BJ (cell line): Measurements from ENCODE around the gene JAM3. TPM values are rescaled to one million over a fixed set of nuclear protein-coding genes. Genes with fewer than 3 reads are reported as not detected.

Experiments
- CTCF ChIA-PET: fragments of 350-600 bp; formaldehyde crosslinking; extraction: SDS; loops from one replicate; lab custom pipeline; 2021; ENCODE audit warnings: antibody characterized with exemption, inconsistent platforms; lab: Yijun Ruan, JAX
- POLR2A ChIA-PET: fragments of 300-600 bp; sonication (Branson Sonifier 250); formaldehyde crosslinking; extraction: SDS; loops from one replicate; lab custom pipeline; 2021; ENCODE audit warnings: antibody characterized with exemption; lab: Charles Lee
- DNase-seq: peaks from one replicate; pipeline ENCODE4 v3.0.0-alpha.2; 2011; ENCODE audit warnings: low read depth
- H3K27me3 ChIP-seq: 2 replicates; pipeline ENCODE4 v1.6.0; 2011; ENCODE audit warnings: low read length; ENCODE audit not compliant: control insufficient read depth, insufficient read depth
- H3K36me3 ChIP-seq: 2 replicates; pipeline ENCODE4 v1.5.1; 2011; ENCODE audit warnings: low read length; ENCODE audit not compliant: control insufficient read depth, insufficient read depth
- H3K4me3 ChIP-seq: 2 replicates; pipeline ENCODE4 v1.5.1; 2011; ENCODE audit warnings: low read depth, mild to moderate bottlenecking, control low read depth, low read length
- polyA minus RNA-seq: library from RNA; depleted of rRNA, polyadenylated mRNA; stranded (reverse); fragments of >200 nt; gene quantifications from 2 replicates; pipeline ENCODE4 v1.2.3, GENCODE V29; 2011; rRNA and poly(A)+ RNA removed
- polyA plus RNA-seq: library from polyadenylated mRNA; depleted of rRNA; stranded (reverse); fragments of >200 nt; gene quantifications from 2 replicates; pipeline ENCODE4 v1.2.3, GENCODE V29; 2011; rRNA removed
- TF ChIP-seq, protein P1 (sequence below): IDR thresholded peaks from 2 replicates; pipeline ENCODE4 v1.5.1; 2011; ENCODE audit warnings: low read depth, mild to moderate bottlenecking, control low read depth, inconsistent platforms, low read length, moderate library complexity; ENCODE audit not compliant: insufficient read depth

The JAM3 gene
- polyA plus RNA-seq, result 41.2 and 42.3 TPM in 2 replicates
- polyA minus RNA-seq, result 22.1 and 25.9 TPM in 2 replicates

DNA sequence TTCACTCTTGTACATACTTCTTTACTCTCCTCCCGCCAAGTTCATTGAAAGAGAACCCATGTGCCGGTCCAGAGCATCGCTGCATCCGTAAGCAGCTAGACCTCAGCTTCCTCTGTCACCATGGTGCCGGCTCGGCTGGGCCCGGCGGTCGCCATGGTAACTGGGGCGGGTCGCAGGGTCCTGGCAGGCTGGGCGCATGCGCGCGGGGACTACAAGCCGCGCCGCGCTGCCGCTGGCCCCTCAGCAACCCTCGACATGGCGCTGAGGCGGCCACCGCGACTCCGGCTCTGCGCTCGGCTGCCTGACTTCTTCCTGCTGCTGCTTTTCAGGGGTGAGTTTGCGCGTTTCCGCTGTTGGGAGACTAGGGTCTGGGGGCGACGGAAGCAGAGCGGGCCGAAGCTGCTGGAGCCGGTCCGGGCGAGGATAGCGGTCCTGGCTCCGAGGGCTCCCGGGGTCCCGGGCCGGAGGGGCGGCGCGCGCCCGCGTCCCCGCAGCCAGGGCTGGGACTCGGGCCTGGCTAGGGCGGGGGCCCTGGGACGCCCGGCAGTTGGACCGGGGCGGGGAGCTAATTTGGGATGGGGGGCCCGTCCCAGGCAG is at the start of gene JAM3:
JAM3 (plus strand) TSS at position 244 of the 597 bp plus-strand sequence; CDS start at position 256, 12 bp downstream.
- peak; percentile 74 for DNase-seq
- ChIA-PET CTCF (interaction anchor here (1.0 to 2.4 kb wide), 6 partner anchors 13 to 71 kb away, joined by 3 to 7 read pairs (median 4); no protein-coding TSS in a partner anchor), POLR2A (interaction anchor here (0.6 kb wide), 1 partner anchor 65 kb away, joined by 3 read pairs; no protein-coding TSS in a partner anchor)
- TF ChIP-seq, protein P1, sequence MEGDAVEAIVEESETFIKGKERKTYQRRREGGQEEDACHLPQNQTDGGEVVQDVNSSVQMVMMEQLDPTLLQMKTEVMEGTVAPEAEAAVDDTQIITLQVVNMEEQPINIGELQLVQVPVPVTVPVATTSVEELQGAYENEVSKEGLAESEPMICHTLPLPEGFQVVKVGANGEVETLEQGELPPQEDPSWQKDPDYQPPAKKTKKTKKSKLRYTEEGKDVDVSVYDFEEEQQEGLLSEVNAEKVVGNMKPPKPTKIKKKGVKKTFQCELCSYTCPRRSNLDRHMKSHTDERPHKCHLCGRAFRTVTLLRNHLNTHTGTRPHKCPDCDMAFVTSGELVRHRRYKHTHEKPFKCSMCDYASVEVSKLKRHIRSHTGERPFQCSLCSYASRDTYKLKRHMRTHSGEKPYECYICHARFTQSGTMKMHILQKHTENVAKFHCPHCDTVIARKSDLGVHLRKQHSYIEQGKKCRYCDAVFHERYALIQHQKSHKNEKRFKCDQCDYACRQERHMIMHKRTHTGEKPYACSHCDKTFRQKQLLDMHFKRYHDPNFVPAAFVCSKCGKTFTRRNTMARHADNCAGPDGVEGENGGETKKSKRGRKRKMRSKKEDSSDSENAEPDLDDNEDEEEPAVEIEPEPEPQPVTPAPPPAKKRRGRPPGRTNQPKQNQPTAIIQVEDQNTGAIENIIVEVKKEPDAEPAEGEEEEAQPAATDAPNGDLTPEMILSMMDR, result no peak
- no peaks in the 10 kb centered on the region for H3K36me3 ChIP-seq
- peaks cover 10% of the 10 kb centered on the region for H3K27me3 ChIP-seq
- H3K4me3 ChIP-seq, result peak within 1 kb of the TSS; percentile 87

DNA sequence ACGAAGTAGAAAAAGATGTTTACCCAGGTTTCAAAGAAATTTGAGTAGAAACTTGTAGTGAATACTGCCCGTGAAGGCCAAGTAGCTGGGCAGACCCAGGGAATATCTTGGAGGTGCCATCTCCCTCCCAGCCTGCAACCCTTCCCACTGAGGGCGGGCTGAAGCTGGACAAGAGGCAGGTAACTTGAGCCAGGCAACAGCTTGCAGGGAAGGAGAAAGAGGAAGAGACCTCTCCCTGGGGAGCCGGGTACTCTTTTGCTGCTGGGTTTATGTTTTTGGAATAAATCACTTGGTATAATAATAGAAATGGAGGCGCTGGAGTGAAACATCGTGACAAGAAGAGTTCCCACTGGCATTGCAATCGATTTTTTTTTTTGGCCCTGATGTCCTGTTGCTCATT is 49.4 kb upstream of the JAM3 start:
- POLR2A ChIA-PET, result no interaction called here

DNA sequence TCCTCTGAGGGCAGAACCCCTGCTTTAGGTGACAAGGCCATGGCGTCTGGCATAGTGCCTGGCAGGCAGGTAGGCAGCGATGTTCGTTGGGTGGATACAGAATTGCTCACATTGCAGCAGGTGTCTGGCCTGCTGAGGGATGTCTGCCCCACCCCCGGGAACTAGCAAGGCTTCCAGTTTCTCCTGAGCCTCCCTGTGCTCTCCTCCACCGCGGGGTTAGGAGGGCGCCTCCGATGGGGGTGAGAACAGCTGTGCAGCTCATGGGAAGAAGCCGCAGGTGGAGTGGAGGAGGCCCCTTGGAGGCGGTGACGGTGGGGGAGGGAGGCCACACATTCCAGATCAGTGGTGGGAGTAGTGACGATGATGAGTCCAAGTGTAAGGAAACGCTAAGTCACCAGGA is 48.3 kb upstream of the JAM3 start:
- POLR2A ChIA-PET, result no interaction called here

More for the DNA sequence above, 49.4 kb upstream of the JAM3 start:
- Histone ChIP-seq H3K27me3 (peaks cover 2% of the 10 kb centered on the region; the same call in 1 of the 2 replicates), H3K36me3 (no peaks in the 10 kb centered on the region), H3K4me3 (no peak overlapping the region)
- CTCF ChIA-PET, result no interaction called here
- no peak for DNase-seq
- TF ChIP-seq, protein P1, result no peak

DNA sequence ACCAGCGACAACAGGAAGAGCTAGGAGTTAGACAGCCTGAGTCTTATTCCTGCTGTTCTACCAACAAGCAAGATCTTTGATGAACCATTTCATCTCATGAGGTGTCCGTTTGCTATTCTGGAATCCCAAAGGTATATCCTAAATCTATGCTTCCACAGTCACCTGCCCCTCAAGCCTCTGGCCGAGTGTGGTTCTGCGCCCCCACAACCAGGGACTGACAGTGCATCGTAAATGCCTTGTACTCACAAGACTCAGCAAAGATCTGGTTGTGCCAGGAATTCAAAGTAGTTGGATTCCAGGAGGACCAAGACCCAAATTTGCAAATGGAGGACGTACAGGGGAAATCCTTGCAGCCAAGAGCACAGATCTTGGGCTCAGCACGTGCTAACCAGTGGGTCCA is 47.5 kb upstream of the JAM3 start:
- H3K27me3 ChIP-seq, result peaks cover 2% of the 10 kb centered on the region; the same call in 1 of the 2 replicates
- H3K4me3 ChIP-seq, result no peak overlapping the region
- DNase-seq, result no peak
- ChIA-PET CTCF (no interaction called here), POLR2A (no interaction called here)
- TF ChIP-seq, protein P1, result no peak
- no peaks in the 10 kb centered on the region for H3K36me3 ChIP-seq

More for the DNA sequence above, 48.3 kb upstream of the JAM3 start:
- peaks cover 2% of the 10 kb centered on the region; the same call in 1 of the 2 replicates for H3K27me3 ChIP-seq
- CTCF ChIA-PET, result no interaction called here
- no peak overlapping the region for H3K4me3 ChIP-seq
- no peaks in the 10 kb centered on the region for H3K36me3 ChIP-seq
- DNase-seq, result no peak
- TF ChIP-seq, protein P1, result no peak

DNA sequence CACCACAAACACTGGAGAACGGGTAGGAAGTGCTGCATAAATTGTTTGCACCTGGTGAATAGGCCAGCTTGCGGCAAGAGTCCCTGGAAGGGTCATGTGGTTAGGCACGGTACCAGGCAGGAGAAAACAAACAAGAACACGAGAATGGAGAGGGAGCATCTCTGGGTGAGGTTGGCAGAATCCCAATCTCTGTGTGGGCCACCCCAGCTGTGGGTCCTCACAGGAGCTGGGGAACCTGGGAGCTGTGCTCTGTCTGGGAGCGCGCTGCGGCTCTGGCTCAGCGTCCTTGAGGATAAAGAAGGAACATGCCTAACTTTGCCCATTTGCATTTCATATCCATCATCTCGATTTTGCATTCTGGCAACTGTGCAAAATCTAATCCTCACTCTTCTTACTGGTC is 46.1 kb upstream of the JAM3 start:
- no peak overlapping the region for H3K4me3 ChIP-seq
- ChIA-PET CTCF (interaction anchor here (0.7 kb wide), 1 partner anchor 11 kb away, joined by 4 read pairs; no protein-coding TSS in a partner anchor), POLR2A (no interaction called here)
- DNase-seq, result no peak
- H3K27me3 ChIP-seq, result peaks cover 2% of the 10 kb centered on the region; the same call in 1 of the 2 replicates
- TF ChIP-seq, protein P1, result no peak
- H3K36me3 ChIP-seq, result no peaks in the 10 kb centered on the region
